ENCODE measurements around the gene INSRR.

Gene INSRR

DNA sequence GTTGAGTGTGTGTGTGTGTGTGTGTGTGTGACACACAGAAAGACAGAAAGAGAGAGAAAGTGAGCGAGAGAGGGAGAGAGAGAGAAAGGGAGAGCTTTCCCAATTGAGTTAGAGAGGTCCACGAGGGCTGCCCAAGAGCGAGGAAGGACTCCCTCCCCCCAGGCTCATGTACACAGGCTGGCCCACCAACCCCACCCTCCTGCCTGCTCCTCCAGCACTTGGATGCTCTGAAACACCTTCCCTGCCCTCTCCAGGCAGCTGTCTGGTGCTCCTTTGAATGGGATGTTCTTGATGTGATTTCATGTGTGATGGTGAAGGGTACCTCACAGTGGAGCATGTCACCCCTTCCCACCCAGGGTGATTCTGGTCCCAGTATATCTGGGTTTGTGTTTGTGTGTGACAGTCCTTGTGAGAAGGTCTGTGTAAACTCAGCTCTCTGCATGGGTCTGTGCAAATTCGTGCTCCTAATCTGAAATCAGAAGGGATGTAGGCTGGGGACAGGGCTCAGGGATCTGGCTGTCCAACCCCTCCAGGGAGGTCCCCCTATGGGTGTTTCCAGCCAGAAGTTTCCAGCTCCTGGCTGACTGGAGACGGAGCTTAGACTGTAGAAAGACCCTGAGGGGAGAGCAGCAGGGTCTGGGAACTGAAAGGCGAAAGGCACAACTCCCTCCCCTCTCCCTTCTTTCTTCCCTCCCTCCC is 27.8 kb upstream of the INSRR start:
- TF ChIP-seq, protein P1, sequence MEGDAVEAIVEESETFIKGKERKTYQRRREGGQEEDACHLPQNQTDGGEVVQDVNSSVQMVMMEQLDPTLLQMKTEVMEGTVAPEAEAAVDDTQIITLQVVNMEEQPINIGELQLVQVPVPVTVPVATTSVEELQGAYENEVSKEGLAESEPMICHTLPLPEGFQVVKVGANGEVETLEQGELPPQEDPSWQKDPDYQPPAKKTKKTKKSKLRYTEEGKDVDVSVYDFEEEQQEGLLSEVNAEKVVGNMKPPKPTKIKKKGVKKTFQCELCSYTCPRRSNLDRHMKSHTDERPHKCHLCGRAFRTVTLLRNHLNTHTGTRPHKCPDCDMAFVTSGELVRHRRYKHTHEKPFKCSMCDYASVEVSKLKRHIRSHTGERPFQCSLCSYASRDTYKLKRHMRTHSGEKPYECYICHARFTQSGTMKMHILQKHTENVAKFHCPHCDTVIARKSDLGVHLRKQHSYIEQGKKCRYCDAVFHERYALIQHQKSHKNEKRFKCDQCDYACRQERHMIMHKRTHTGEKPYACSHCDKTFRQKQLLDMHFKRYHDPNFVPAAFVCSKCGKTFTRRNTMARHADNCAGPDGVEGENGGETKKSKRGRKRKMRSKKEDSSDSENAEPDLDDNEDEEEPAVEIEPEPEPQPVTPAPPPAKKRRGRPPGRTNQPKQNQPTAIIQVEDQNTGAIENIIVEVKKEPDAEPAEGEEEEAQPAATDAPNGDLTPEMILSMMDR (IDR thresholded peaks at IDR 0.05): no peak
- H3K4me3 ChIP-seq: no peak overlapping the region
- no peak overlapping the region for H3K27ac ChIP-seq
- DNase-seq (ENCODE audit: low spot score): no peak

DNA sequence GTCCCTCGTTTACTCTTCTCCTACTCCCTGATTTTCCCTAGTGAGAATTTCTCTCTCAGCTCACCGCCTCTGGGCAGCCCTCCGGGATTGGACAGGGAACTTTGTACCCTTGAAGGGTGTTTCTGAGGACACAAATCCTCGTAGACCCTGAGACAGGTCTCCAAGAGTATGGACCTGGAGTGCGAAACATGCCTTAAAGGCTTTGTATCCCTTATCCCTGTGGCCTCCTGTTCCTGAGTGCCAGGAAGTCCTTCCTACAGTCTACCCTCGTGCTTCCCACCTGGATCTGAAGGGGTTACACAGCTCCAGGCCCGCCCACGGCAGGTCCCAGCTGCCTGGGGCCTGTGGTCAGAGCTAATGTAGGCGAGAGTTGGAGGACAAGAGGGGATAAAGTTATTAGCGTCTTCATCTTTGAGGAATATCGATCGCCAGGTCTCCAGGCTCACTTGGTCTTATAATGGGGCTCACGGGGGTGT is 27.0 kb upstream of the INSRR start:
- Histone ChIP-seq H3K27ac (no peak overlapping the region), H3K4me3 (no peak overlapping the region)
- no peak for DNase-seq (ENCODE audit: low spot score)
- TF ChIP-seq, protein P1 (IDR thresholded peaks at IDR 0.05): no peak

DNA sequence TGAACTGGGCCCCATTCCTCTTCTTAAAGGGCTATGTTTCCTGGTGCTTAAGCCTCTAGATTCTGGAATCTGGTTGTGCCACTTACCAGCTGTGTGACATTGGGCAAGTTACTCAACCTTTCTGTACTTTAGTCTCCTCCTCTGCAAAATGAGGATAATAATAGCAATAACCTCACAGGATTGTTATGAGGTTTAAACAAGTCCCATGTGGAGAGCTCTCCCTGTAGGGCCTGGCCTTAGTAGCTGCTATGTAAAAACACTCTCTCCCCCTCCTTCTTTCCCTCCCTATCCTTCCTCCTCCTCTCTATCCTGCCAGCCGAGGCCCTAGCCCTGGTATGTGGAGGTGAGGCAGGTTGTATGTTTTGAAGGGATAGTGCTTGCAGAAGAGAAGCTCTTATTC is 26.4 kb upstream of the INSRR start:
- TF ChIP-seq, protein P1 (IDR thresholded peaks at IDR 0.05): no peak
- no peak overlapping the region for H3K27ac ChIP-seq
- H3K4me3 ChIP-seq: no peak overlapping the region
- no peak for DNase-seq (ENCODE audit: low spot score)

DNA sequence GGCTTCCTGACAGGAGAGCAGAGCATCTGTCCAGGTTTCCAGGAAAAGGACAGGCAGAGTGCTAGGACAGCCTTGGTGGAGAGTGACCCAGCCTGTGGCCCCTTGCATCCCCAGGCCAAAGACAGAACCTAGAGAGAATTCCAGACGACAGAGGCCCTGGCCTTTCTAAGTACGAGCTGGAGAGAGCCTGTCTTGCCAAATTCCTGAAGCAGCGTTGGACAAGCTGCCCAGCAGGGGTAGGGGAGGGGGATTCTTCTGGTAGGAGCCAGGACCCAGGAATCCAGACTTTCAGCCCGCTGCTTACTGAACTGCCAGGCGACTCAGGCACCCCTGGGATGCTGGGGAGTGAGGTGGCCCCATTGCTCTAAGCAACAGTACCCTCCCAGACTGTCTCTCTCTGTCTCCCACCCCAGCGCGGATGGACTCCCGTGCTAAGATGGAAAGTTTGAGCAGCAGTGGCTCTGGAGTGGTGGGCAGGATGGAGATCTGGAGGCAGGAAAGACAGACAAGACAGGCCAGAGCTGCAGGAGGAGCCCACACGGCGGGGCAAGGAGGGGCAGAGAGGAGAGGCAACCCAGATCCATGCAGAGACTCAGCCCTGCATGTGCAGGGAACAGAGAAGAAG is 25.8 kb upstream of the INSRR start:
- TF ChIP-seq, protein P1 (IDR thresholded peaks at IDR 0.05): no peak

DNA sequence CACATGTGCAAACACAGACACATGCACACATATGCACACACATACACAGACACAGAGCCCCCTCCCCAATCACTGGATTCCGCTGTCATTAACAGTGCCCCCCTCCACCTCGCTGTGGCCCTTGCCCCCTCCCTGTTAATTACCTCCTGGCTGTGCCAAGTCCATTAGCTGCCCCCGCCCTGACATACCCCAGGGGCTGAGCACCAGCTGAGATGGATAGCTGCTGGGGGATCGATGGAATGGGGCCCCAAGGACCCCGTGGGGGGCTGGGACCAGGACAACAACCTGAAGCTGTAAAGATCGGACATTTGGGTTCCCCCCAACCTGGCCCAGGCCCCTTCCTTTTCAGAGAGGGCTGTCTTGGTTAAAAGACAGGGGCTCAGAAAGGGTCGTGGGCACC is 25.0 kb upstream of the INSRR start:
- H3K4me3 ChIP-seq: no peak overlapping the region
- TF ChIP-seq, protein P1 (IDR thresholded peaks at IDR 0.05): no peak
- DNase-seq (ENCODE audit: low spot score): no peak
- no peak overlapping the region for H3K27ac ChIP-seq

More for the DNA sequence above, 25.8 kb upstream of the INSRR start:
- Histone ChIP-seq H3K4me3 (no peak overlapping the region), H3K27ac (no peak overlapping the region)
- DNase-seq (ENCODE audit: low spot score): no peak

DNA sequence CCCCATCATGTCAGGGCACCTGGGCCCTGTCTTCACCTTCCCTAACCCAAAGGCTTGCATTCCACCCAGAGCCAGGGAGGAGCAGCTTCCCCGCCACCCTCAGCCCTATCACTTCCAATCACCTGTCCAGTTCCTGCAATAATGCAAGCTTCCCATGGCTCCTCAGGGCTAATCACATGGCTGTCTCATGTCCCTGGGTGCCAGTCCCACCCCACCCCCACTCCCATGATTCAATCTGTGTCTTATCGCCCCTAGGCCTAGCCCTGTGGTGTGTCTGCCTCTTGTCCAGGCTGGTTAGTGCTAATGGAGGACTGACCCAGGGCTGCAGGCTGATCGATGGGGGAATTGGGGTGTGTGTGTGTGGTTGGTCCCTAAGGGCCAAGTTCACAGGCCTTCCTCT is 23.6 kb upstream of the INSRR start:
- TF ChIP-seq, protein P1 (IDR thresholded peaks at IDR 0.05): no peak
- Histone ChIP-seq H3K4me3 (no peak overlapping the region), H3K27ac (no peak overlapping the region)
- DNase-seq (ENCODE audit: low spot score): no peak

DNA sequence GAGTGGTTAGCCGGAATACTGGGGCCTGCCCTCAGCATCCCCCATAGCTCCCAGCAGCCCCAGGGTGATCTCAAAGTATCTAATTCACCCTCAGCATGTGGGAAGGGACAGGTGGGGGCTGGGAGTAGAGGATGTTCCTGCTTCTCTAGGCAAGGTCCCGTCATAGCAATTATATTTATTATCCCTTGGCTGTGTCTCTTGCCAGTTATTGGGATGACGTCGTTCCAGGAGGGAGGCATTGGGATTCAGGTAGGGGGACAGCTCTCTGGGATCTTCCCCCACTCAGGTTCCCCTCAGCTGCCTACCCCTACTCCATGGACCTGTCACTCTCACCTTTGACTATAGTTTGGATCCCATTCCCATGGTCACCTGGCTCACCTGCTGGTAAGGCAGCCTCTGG is 22.7 kb upstream of the INSRR start:
- Histone ChIP-seq H3K4me3 (no peak overlapping the region), H3K27ac (no peak overlapping the region)
- TF ChIP-seq, protein P1 (IDR thresholded peaks at IDR 0.05): no peak
- DNase-seq (ENCODE audit: low spot score): no peak

All from coronary artery (tissue), 2 donors.